Breast epithelium (tissue), 4 donors: ENCODE results near the gene FGF9. TPM values are rescaled to one million over a fixed set of nuclear protein-coding genes. Genes with fewer than 3 reads are reported as not detected.

ENCODE experiments used
- DNase-seq, 2 donors: peaks; one replicate each; pipeline ENCODE4 v3.0.0-alpha.2; 2019; ENCODE audit warnings: low spot score in 2 of 2
- H3K27ac ChIP-seq, 2 donors: fragments of 200-600 bp; sonication (generic) in 1 of 2; one replicate each; pipeline ENCODE4 v1.5.1; 2016 to 2019; ENCODE audit warnings: mild to moderate bottlenecking in 1 of 2
- H3K27me3 ChIP-seq, 2 donors: fragments of 200-600 bp; sonication (generic) in 1 of 2; one replicate each; pipeline versions ENCODE4 v1.5.1 to v1.6.0; 2017 to 2019; ENCODE audit warnings: control low read depth in 1 of 2, mild to moderate bottlenecking in 1 of 2
- H3K36me3 ChIP-seq: fragments of 200-600 bp; one replicate; pipeline ENCODE4 v1.5.1; 2019
- H3K4me1 ChIP-seq, 2 donors: fragments of 200-600 bp; sonication (generic); one replicate each; pipeline ENCODE4 v1.5.1; 2016 to 2019; ENCODE audit warnings: control low read depth in 1 of 2
- H3K4me3 ChIP-seq, 3 donors: fragments of 200-600 bp; sonication (generic); 1 replicate in 2 of 3; 2 replicates in 1 of 3; pipeline ENCODE4 v1.5.1; 2016 to 2019; ENCODE audit warnings: mild to moderate bottlenecking in 3 of 3, moderate library complexity in 2 of 3
- H3K9me3 ChIP-seq, 2 donors: fragments of 200-600 bp; sonication (generic) in 1 of 2; one replicate each; pipeline ENCODE4 v1.5.1; 2016 to 2019; ENCODE audit warnings: control low read depth in 1 of 2
- POLR2A ChIP-seq: fragments of 450-650 bp; IDR thresholded peaks from one replicate; pipeline ENCODE4 v1.6.1; 2016; ENCODE audit warnings: antibody characterized with exemption, mild to moderate bottlenecking, moderate library complexity
- POLR2AphosphoS5 ChIP-seq, 3 donors: sonication (generic); formaldehyde crosslinking; IDR thresholded peaks; one replicate each; pipeline ENCODE4 v1.6.1; 2017; ENCODE audit warnings: antibody characterized with exemption in 3 of 3
- intact Hi-C: fragments of 100-400 bp; cut with DNase I; formaldehyde crosslinking; loops from one replicate; pipeline ENCODE4 v1.15.1; 2023; ENCODE audit warnings: low total_unique reads
- total RNA-seq, 3 donors: library from RNA; depleted of rRNA; stranded (reverse); fragments of >200 nt; gene quantifications; one replicate each; pipeline ENCODE4 v1.1.0, GENCODE V29; 2016
- TF ChIP-seq, protein P1 (sequence below), 3 donors: fragments of 450-650 bp; IDR thresholded peaks; one replicate each; pipeline ENCODE4 v1.5.1; 2016 to 2017; ENCODE audit warnings: antibody characterized with exemption in 3 of 3, mild to moderate bottlenecking in 3 of 3, moderate library complexity in 3 of 3

The FGF9 gene
- total RNA-seq, 3 donors from 2014 or later: 0.32 to 1.2 TPM; not detected in 1

DNA sequence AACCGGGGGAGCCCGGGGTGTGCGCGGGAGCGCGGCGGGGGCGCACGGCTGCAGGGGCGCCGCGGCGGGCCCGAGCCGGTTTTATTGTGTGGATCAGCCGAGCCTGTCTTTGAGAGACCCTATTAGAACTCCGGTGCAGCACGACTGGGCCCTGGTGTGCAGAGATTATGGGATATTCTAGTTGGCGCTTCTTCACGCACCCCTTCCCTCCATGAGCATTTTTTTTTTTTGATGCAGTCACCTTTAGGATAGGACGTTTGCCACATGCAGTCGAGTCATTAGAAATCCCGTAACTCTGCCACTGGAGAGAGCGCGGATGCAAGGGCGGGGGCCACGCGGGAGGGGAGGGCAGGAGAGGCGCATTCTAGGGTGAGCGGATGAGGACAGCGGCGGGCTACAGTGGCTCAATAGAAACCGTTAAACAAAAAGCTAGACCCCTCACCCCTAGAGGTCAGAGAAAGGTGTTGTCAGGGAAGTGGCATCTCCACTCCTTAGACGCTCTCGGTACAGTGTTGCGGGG lies 3.7 kb downstream of the FGF9 start:
- H3K27ac ChIP-seq: no peak overlapping the region
- TF ChIP-seq POLR2A: no peak
- TF ChIP-seq POLR2AphosphoS5 (IDR thresholded peaks at IDR 0.05): no peak
- TF ChIP-seq, protein P1, sequence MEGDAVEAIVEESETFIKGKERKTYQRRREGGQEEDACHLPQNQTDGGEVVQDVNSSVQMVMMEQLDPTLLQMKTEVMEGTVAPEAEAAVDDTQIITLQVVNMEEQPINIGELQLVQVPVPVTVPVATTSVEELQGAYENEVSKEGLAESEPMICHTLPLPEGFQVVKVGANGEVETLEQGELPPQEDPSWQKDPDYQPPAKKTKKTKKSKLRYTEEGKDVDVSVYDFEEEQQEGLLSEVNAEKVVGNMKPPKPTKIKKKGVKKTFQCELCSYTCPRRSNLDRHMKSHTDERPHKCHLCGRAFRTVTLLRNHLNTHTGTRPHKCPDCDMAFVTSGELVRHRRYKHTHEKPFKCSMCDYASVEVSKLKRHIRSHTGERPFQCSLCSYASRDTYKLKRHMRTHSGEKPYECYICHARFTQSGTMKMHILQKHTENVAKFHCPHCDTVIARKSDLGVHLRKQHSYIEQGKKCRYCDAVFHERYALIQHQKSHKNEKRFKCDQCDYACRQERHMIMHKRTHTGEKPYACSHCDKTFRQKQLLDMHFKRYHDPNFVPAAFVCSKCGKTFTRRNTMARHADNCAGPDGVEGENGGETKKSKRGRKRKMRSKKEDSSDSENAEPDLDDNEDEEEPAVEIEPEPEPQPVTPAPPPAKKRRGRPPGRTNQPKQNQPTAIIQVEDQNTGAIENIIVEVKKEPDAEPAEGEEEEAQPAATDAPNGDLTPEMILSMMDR (IDR thresholded peaks at IDR 0.05): no peak
- DNase-seq: no peak

DNA sequence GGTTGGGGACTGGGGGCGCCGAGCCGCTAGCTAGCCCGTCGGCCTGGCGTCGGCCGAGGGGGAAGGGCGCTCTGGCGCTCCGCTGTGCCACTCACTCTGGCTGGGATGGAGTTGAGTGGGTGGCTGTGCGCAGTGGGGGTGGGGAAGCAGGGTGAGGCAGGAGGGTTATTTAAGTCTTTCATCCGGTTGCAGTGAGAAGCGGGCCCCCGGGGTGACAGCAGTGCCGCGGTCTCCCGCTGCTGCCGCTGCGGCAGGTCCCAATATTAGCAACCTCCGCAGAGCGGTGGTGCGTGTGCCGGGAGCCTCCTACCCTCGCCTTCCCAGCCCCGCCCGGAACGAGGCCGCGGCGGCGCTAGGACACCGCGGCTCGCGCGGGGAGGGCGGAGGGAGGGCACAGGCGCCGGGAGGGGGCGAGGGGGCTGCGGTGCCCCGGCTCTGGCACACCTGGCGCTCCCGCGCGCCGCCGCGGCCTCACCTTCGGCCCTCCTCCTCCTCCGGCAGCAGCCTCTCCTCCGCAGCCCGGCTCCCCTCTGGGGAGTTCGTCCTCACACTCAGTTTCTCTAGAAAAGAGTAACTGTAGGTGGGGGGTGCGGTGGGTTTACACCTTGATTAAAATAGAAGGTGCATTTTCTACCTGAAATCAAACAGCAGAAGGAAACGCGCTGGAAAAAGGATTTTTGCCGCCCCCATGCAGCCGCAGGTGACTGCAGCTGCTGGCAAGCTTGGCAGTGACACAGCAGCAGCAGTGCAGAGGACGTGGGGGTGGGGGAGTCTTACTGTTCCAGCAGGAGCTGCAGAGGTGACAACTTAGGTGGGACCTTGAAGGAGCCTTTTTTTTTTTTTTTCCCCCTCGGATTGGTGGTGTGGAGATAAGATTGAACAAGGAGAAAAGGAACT lies 4.5 kb downstream of the FGF9 start:
- peaks cover 2 to 52% of the 10 kb centered on the region in 2 donors for H3K27me3 ChIP-seq
- DNase-seq: no peak
- no peak overlapping the region for H3K27ac ChIP-seq

More for the DNA sequence above, 3.7 kb downstream of the FGF9 start:
- H3K9me3 ChIP-seq: no peaks in the 10 kb centered on the region
- intact Hi-C loops: no loop called here
- peaks cover 0 to 9% of the 10 kb centered on the region in 2 donors for H3K4me1 ChIP-seq
- peak overlapping the region; percentile 58 to 69 (median 65) for H3K4me3 ChIP-seq
- H3K27me3 ChIP-seq: peaks cover 2 to 52% of the 10 kb centered on the region in 2 donors
- no peaks in the 10 kb centered on the region for H3K36me3 ChIP-seq

DNA sequence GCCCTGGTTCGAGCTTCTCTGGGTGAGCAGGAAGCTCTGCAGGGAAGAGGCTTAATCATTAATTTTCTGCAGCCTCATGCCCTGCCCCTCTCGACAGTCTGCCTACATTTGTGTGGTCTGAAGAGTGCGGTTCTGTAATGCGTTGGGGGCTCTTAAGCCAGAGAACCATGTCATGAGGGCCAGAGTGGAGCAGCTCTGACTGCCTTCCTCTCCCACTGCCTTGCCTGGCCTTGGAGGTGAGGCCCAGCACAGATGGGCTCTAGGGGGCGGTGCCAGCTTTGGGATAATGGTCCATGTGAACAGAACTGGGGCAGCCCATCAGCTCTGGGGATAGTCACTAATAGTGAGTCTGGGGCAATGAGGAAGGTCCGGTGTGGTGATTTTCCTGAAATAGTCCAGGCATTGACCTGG lies 5.7 kb downstream of the FGF9 start:
- H3K9me3 ChIP-seq: no peaks in the 10 kb centered on the region
- no peak for DNase-seq
- intact Hi-C loops: no loop called here
- H3K4me3 ChIP-seq: no peak overlapping the region
- H3K27me3 ChIP-seq: peaks cover 2 to 52% of the 10 kb centered on the region in 2 donors
- peaks cover 0 to 4% of the 10 kb centered on the region in 2 donors for H3K4me1 ChIP-seq
- no peak overlapping the region for H3K27ac ChIP-seq
- TF ChIP-seq, protein P1 (IDR thresholded peaks at IDR 0.05): no peak
- TF ChIP-seq POLR2AphosphoS5 (IDR thresholded peaks at IDR 0.05) (no peak), POLR2A (no peak)
- no peaks in the 10 kb centered on the region for H3K36me3 ChIP-seq

More for the DNA sequence above, 4.5 kb downstream of the FGF9 start:
- H3K4me3 ChIP-seq: peak overlapping the region; percentile 58 to 69 (median 65)
- H3K9me3 ChIP-seq: no peaks in the 10 kb centered on the region
- no peaks in the 10 kb centered on the region for H3K36me3 ChIP-seq
- peaks cover 0 to 9% of the 10 kb centered on the region in 2 donors for H3K4me1 ChIP-seq
- intact Hi-C loops: no loop called here
- TF ChIP-seq POLR2AphosphoS5 (IDR thresholded peaks at IDR 0.05): no peak
- TF ChIP-seq, protein P1 (IDR thresholded peaks at IDR 0.05): no peak
- no peak for TF ChIP-seq POLR2A

DNA sequence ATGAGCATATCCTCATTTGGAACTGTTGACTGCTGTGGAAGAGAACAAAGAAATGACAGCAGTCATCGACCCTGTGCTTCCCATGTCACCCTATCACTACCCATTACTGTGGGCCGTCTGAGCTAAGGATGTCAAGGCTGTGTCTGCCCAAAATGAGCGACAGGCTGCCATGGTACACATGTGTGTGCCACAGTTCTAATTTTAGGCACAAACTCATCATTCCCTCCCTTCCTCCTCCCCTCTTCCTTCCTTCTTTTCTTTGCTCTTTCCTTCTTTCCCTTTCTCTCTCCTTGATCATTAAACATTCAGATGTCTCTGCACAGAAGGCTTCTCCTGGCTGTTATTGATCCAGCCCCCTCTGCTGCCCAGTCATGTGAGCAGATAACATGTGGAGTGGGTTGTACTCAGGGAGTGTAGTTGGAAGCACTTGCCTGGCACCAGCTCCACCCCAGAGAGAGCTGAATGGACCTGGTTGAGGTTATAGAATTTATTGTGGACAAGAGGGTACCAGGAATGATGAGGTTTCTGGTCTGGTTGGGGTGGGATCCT lies 6.3 kb downstream of the FGF9 start:
- H3K27me3 ChIP-seq: peaks cover 2 to 51% of the 10 kb centered on the region in 2 donors
- intact Hi-C loops: no loop called here
- no peak overlapping the region for H3K27ac ChIP-seq
- H3K9me3 ChIP-seq: no peaks in the 10 kb centered on the region
- no peaks in the 10 kb centered on the region for H3K4me1 ChIP-seq
- no peaks in the 10 kb centered on the region for H3K36me3 ChIP-seq
- TF ChIP-seq POLR2AphosphoS5 (IDR thresholded peaks at IDR 0.05) (no peak), POLR2A (no peak)
- TF ChIP-seq, protein P1 (IDR thresholded peaks at IDR 0.05): no peak
- DNase-seq: no peak
- H3K4me3 ChIP-seq: no peak overlapping the region
